ENCODE measurements around the gene MAP1A. TPM values are rescaled to one million over a fixed set of nuclear protein-coding genes. Genes with fewer than 3 reads are reported as not detected.
A peak's percentile ranks its signal among the peaks of the same experiment; 100 is the strongest.

MAP1A gene
- total and polyA plus RNA-seq, 2 experiments from 2014 or later: 0.81 to 2.0 TPM

DNA sequence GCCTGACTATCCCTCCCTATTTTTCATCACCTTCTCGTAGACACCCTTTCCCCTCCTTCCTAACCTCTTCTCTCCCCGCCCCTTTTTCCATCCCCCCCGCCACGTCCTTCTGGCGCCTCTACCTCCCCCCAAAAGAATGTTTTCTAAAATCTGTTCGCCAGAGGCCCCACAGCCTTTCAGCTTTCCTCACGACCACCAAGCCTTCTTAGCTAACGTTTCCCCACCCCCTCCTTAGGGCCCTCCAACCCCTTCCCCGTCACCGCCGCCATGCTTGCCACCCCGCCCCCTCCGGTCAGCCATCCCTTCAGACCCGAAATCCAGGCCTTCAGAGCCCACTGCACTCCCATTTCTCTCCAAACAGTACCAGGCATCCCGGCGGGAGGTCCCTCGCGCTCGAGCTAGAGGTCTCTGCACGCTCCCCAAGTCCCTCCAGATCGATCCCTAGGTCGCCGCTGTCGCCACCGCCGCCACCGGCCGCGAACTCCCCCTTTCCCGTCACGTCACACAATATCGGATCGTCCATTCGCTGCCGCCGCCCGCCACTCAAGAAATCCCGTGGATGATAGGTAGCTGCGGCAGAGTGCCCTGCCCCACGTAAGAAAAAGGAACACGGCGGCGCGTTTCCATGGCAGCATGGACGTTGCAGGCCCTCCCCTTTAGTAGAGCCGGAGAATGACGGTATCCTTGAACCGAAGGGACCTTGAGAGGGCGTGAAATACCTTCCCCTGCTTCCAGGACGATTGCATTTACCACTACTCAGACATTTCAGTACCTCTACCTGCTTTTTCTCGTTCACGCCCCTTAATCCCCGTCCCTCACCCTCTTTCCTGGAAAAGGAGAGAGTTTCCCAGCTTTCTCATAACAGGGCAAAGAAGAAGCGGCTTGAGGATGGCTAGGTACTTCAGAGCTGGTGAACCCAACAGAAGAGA, 24.5 kb upstream of the MAP1A start, which contains the start of gene TP53BP1:
TSS of gene TP53BP1 (minus strand) at position 484 of the 929 bp plus-strand sequence. CDS start at position 371, 113 bp downstream.
- peak within 1 kb of the TSS; percentile 73 for H3K4me2 ChIP-seq
- no peaks in the 10 kb centered on the region for H3F3A ChIP-seq (replicated peaks; ENCODE audit: low read depth)
- peaks cover 19% of the 10 kb centered on the region for H3K4me1 ChIP-seq (ENCODE audit: insufficient read depth)
- H3K27me3 Mint-ChIP-seq (ENCODE audit: insufficient read depth, low read depth, poor library complexity): peaks cover 10% of the 10 kb centered on the region
- ATAC-seq (peak; percentile 93), DNase-seq (ENCODE audit: low spot score) (peak; percentile 99)
- peak within 1 kb of the TSS; percentile 99 for H3K27ac Mint-ChIP-seq
- peaks cover 31% of the 10 kb centered on the region; the same call in 1 of the 2 replicates for H3K36me3 ChIP-seq (ENCODE audit: insufficient read depth)
- no peaks in the 10 kb centered on the region for H3K9me2 ChIP-seq (ENCODE audit: insufficient read depth)
- H3K27me3 ChIP-seq (ENCODE audit: insufficient read depth): no peaks in the 10 kb centered on the region
- H3K4me3 Mint-ChIP-seq: peak within 1 kb of the TSS; percentile 94
- H3K9me3 Mint-ChIP-seq: no peaks in the 10 kb centered on the region
- H3K4me1 Mint-ChIP-seq: peaks cover 31% of the 10 kb centered on the region
- peak within 1 kb of the TSS; percentile 92 for H2AFZ ChIP-seq
- peaks cover 42% of the 10 kb centered on the region for H3K36me3 Mint-ChIP-seq (ENCODE audit: low read depth)
- TF ChIP-seq, protein P1, sequence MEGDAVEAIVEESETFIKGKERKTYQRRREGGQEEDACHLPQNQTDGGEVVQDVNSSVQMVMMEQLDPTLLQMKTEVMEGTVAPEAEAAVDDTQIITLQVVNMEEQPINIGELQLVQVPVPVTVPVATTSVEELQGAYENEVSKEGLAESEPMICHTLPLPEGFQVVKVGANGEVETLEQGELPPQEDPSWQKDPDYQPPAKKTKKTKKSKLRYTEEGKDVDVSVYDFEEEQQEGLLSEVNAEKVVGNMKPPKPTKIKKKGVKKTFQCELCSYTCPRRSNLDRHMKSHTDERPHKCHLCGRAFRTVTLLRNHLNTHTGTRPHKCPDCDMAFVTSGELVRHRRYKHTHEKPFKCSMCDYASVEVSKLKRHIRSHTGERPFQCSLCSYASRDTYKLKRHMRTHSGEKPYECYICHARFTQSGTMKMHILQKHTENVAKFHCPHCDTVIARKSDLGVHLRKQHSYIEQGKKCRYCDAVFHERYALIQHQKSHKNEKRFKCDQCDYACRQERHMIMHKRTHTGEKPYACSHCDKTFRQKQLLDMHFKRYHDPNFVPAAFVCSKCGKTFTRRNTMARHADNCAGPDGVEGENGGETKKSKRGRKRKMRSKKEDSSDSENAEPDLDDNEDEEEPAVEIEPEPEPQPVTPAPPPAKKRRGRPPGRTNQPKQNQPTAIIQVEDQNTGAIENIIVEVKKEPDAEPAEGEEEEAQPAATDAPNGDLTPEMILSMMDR (conservative IDR thresholded peaks at IDR 0.05; ENCODE audit: low read depth in 2 of 2): no peak
- peak; percentile 95 for TF ChIP-seq CREB1 (CRISPR knock-in tag; IDR thresholded peaks at IDR 0.05; ENCODE audit: low read depth)
- TF ChIP-seq, protein P2, sequence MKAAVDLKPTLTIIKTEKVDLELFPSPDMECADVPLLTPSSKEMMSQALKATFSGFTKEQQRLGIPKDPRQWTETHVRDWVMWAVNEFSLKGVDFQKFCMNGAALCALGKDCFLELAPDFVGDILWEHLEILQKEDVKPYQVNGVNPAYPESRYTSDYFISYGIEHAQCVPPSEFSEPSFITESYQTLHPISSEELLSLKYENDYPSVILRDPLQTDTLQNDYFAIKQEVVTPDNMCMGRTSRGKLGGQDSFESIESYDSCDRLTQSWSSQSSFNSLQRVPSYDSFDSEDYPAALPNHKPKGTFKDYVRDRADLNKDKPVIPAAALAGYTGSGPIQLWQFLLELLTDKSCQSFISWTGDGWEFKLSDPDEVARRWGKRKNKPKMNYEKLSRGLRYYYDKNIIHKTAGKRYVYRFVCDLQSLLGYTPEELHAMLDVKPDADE (IDR thresholded peaks at IDR 0.05): no peak
- no peak for TF ChIP-seq ZNF331 (CRISPR knock-in tag; IDR thresholded peaks at IDR 0.05; ENCODE audit: low read depth)
- TF ChIP-seq, protein P3, sequence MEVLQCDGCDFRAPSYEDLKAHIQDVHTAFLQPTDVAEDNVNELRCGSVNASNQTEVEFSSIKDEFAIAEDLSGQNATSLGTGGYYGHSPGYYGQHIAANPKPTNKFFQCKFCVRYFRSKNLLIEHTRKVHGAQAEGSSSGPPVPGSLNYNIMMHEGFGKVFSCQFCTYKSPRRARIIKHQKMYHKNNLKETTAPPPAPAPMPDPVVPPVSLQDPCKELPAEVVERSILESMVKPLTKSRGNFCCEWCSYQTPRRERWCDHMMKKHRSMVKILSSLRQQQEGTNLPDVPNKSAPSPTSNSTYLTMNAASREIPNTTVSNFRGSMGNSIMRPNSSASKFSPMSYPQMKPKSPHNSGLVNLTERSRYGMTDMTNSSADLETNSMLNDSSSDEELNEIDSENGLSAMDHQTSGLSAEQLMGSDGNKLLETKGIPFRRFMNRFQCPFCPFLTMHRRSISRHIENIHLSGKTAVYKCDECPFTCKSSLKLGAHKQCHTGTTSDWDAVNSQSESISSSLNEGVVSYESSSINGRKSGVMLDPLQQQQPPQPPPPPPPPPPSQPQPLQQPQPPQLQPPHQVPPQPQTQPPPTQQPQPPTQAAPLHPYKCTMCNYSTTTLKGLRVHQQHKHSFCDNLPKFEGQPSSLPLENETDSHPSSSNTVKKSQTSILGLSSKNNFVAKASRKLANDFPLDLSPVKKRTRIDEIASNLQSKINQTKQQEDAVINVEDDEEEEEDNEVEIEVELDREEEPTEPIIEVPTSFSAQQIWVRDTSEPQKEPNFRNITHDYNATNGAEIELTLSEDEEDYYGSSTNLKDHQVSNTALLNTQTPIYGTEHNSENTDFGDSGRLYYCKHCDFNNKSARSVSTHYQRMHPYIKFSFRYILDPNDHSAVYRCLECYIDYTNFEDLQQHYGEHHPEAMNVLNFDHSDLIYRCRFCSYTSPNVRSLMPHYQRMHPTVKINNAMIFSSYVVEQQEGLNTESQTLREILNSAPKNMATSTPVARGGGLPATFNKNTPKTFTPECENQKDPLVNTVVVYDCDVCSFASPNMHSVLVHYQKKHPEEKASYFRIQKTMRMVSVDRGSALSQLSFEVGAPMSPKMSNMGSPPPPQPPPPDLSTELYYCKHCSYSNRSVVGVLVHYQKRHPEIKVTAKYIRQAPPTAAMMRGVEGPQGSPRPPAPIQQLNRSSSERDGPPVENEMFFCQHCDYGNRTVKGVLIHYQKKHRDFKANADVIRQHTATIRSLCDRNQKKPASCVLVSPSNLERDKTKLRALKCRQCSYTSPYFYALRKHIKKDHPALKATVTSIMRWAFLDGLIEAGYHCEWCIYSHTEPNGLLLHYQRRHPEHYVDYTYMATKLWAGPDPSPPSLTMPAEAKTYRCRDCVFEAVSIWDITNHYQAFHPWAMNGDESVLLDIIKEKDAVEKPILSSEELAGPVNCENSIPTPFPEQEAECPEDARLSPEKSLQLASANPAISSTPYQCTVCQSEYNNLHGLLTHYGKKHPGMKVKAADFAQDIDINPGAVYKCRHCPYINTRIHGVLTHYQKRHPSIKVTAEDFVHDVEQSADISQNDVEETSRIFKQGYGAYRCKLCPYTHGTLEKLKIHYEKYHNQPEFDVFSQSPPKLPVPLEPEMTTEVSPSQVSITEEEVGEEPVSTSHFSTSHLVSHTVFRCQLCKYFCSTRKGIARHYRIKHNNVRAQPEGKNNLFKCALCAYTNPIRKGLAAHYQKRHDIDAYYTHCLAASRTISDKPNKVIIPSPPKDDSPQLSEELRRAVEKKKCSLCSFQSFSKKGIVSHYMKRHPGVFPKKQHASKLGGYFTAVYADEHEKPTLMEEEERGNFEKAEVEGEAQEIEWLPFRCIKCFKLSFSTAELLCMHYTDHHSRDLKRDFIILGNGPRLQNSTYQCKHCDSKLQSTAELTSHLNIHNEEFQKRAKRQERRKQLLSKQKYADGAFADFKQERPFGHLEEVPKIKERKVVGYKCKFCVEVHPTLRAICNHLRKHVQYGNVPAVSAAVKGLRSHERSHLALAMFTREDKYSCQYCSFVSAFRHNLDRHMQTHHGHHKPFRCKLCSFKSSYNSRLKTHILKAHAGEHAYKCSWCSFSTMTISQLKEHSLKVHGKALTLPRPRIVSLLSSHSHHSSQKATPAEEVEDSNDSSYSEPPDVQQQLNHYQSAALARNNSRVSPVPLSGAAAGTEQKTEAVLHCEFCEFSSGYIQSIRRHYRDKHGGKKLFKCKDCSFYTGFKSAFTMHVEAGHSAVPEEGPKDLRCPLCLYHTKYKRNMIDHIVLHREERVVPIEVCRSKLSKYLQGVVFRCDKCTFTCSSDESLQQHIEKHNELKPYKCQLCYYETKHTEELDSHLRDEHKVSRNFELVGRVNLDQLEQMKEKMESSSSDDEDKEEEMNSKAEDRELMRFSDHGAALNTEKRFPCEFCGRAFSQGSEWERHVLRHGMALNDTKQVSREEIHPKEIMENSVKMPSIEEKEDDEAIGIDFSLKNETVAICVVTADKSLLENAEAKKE (CRISPR knock-in tag; IDR thresholded peaks at IDR 0.05): no peak
- TF ChIP-seq STAT1 (IDR thresholded peaks at IDR 0.05; ENCODE audit: unreplicated experiment): no peak
- TF ChIP-seq POLR2AphosphoS5 (IDR thresholded peaks at IDR 0.05; ENCODE audit: low read depth): peak; percentile 67
- no peak for TF ChIP-seq JUNB (IDR thresholded peaks at IDR 0.05; ENCODE audit: unreplicated experiment)
- TF ChIP-seq NANOG (IDR thresholded peaks at IDR 0.05; ENCODE audit: borderline replicate concordance): no peak
- TF ChIP-seq ZNF114 (CRISPR knock-in tag; IDR thresholded peaks at IDR 0.05): no peak
- no peak for TF ChIP-seq EZH2phosphoT487 (IDR thresholded peaks at IDR 0.05; ENCODE audit: unreplicated experiment)
- TF ChIP-seq EZH2 (IDR thresholded peaks at IDR 0.05; ENCODE audit: low read depth, unreplicated experiment): no peak
- peak within 1 kb of the TSS; percentile 82 for H3K27ac ChIP-seq (ENCODE audit: low read depth)
- H3K79me2 ChIP-seq (replicated peaks; ENCODE audit: insufficient read depth): peaks cover 41% of the 10 kb centered on the region
- H3K4me3 ChIP-seq: peak within 1 kb of the TSS; percentile 72
- peaks cover 8% of the 10 kb centered on the region for H4K20me1 ChIP-seq (replicated peaks; ENCODE audit: insufficient read depth)
